ENCODE measurements around the gene CGGBP1.
A peak's percentile ranks its signal among the peaks of the same experiment; 100 is the strongest.
"Not testable (repeated sequence)": the region's sequence is repeated elsewhere in the genome, so short reads cannot be mapped to it uniquely, and the experiment has no call there.

Gene CGGBP1

GRCh38 chr3:88033808-88034207 lies 25.0 kb downstream of the CGGBP1 start:
- DNase-seq = no peak

- no peak for DNase-seq
Measured at GRCh38 chr3:88033079-88033478, 25.7 kb downstream of the CGGBP1 start.

- DNase-seq = no peak
Measured at GRCh38 chr3:88032245-88032644, 26.6 kb downstream of the CGGBP1 start.

GRCh38 chr3:88031642-88032077 lies 27.1 kb downstream of the CGGBP1 start:
- DNase-seq = peak; percentile 30

GRCh38 chr3:88030210-88030609 lies 28.6 kb downstream of the CGGBP1 start:
- no peak for DNase-seq

- no peak for DNase-seq
Measured at GRCh38 chr3:88028876-88029275, 29.9 kb downstream of the CGGBP1 start.

- no peak for DNase-seq
Measured at GRCh38 chr3:88025001-88025552, 33.7 kb downstream of the CGGBP1 start.

- no peak for DNase-seq
Measured at GRCh38 chr3:88019024-88019423, 39.8 kb downstream of the CGGBP1 start.

GRCh38 chr3:88015656-88016055 lies 43.1 kb downstream of the CGGBP1 start:
- DNase-seq = not testable (repeated sequence)

- DNase-seq = no peak
Measured at GRCh38 chr3:88013592-88013991, 45.2 kb downstream of the CGGBP1 start.

GRCh38 chr3:88010810-88011209 lies 48.0 kb downstream of the CGGBP1 start:
- DNase-seq = no peak

- DNase-seq = no peak
Measured at GRCh38 chr3:88009066-88009465, 49.7 kb downstream of the CGGBP1 start.

- DNase-seq = peak; percentile 29
Measured at GRCh38 chr3:88005066-88005465, 53.7 kb downstream of the CGGBP1 start.

GRCh38 chr3:88003115-88003755 lies 55.6 kb downstream of the CGGBP1 start:
- peak; percentile 41 for DNase-seq

- no peak for DNase-seq
Measured at GRCh38 chr3:88002448-88002847, 56.4 kb downstream of the CGGBP1 start.

All from DMS53 (cell line).